Small intestine (tissue), 7 donors: ENCODE measurements around the gene TMEM11. TPM values are rescaled to one million over a fixed set of nuclear protein-coding genes. Genes with fewer than 3 reads are reported as not detected.

Source experiments
- DNase-seq, 2 donors: peaks; one replicate each; pipeline versions ENCODE4 v3.0.0 to v3.0.0-alpha.2; 2013
- FAIRE-seq: peaks from 2 replicates; lab custom pipeline; 2012; peaks lifted over from hg19 to GRCh38; lab: Jason Lieb, UNC
- H3K27ac ChIP-seq, 3 donors: one replicate each; pipeline ENCODE4 v1.5.1; 2013; ENCODE audit warnings: low read length in 2 of 3, mild to moderate bottlenecking in 2 of 3, control low read depth in 1 of 3, inconsistent platforms in 1 of 3, low read depth in 1 of 3, moderate library complexity in 1 of 3
- H3K27me3 ChIP-seq, 3 donors: one replicate each; pipeline ENCODE4 v1.6.1; 2013; ENCODE audit warnings: low read length in 3 of 3, inconsistent platforms in 1 of 3; ENCODE audit not compliant: control insufficient read depth in 3 of 3, insufficient read depth in 3 of 3
- H3K36me3 ChIP-seq, 3 donors: one replicate each; pipeline ENCODE4 v1.6.1; 2013; ENCODE audit warnings: low read length in 3 of 3, inconsistent platforms in 1 of 3, low read depth in 1 of 3, mild to moderate bottlenecking in 1 of 3, moderate library complexity in 1 of 3; ENCODE audit not compliant: control insufficient read depth in 3 of 3, insufficient read depth in 2 of 3
- H3K4me1 ChIP-seq, 3 donors: one replicate each; pipeline ENCODE4 v1.6.1; 2013; ENCODE audit warnings: low read length in 2 of 3, inconsistent platforms in 1 of 3, low read depth in 1 of 3, mild to moderate bottlenecking in 1 of 3, moderate library complexity in 1 of 3; ENCODE audit not compliant: control insufficient read depth in 3 of 3, insufficient read depth in 2 of 3
- H3K4me3 ChIP-seq, 3 donors: one replicate each; pipeline ENCODE4 v1.5.1; 2013; ENCODE audit warnings: low read length in 3 of 3, control low read depth in 1 of 3, inconsistent platforms in 1 of 3, low read depth in 1 of 3, mild to moderate bottlenecking in 1 of 3, moderate library complexity in 1 of 3
- H3K9me3 ChIP-seq, 2 donors: one replicate each; pipeline ENCODE4 v1.6.1; 2013; ENCODE audit warnings: low read depth in 1 of 2, low read length in 1 of 2; ENCODE audit not compliant: control insufficient read depth in 2 of 2, insufficient read depth in 1 of 2
- whole genome bisulfite sequencing, 3 donors: extraction: QIAGEN DNeasy Blood & Tissue Kit; methylation state at CpG; one replicate each; pipeline ENCODE4 v1.1.7; 2013; 5-methylcytosine and 5-hydroxymethylcytosine counted together
- polyA plus RNA-seq, 4 donors: library from polyadenylated mRNA; stranded (reverse) in 3 of 4; unstranded in 1 of 4; fragments of 200-250 nt in 3 of 4; fragments of 120-200 nt in 1 of 4; gene quantifications; one replicate each; pipeline versions ENCODE4 v1.2.1 to v1.2.3, GENCODE V29; 2013
- donor health status: healthy with polysubstance abuse.
- donor health status: control.
- donor health status: control.
- donor health status: Bipolar disorder and iron deficiency.
- donor health status: healthy.

TMEM11 gene
- polyA plus RNA-seq, 4 donors, result 21.5 to 38.7 (median 26.9) TPM

- no peaks in the 10 kb centered on the region for H3K9me3 ChIP-seq
- peaks cover 0 to 30% (median 0%) of the 10 kb centered on the region in 3 donors for H3K36me3 ChIP-seq
- peak overlapping the region in 1 of 3 donors; percentile 32 for H3K27ac ChIP-seq
- no peaks in the 10 kb centered on the region for H3K4me1 ChIP-seq
- FAIRE-seq, result no peak
- H3K4me3 ChIP-seq, result no peak overlapping the region
- DNase-seq, result no peak
- WGBS, 3 donors, result 82 to 94% (median 88%) methylated on average over 12 of the region's 12 CpGs
- H3K27me3 ChIP-seq, result no peaks in the 10 kb centered on the region
Observed at GRCh38 chr17:21171309-21171922, 42.5 kb downstream of the TMEM11 start.

- no peaks in the 10 kb centered on the region for H3K9me3 ChIP-seq
- no peaks in the 10 kb centered on the region for H3K27me3 ChIP-seq
- no peak overlapping the region for H3K4me3 ChIP-seq
- no peak overlapping the region for H3K27ac ChIP-seq
- H3K4me1 ChIP-seq, result no peaks in the 10 kb centered on the region
- WGBS, 3 donors, result 80 to 89% (median 82%) methylated on average over 7 of the region's 7 CpGs
- H3K36me3 ChIP-seq, result peaks cover 0 to 30% (median 0%) of the 10 kb centered on the region in 3 donors
- DNase-seq (no peak), FAIRE-seq (no peak)
Observed at GRCh38 chr17:21170809-21171208, 43.2 kb downstream of the TMEM11 start.

GRCh38 chr17:21169496-21169895 lies 44.5 kb downstream of the TMEM11 start:
- H3K27ac ChIP-seq, result no peak overlapping the region
- no peaks in the 10 kb centered on the region for H3K4me1 ChIP-seq
- 89 to 94% (median 92%) methylated on average over 7 of the region's 7 CpGs for WGBS, 3 donors
- peaks cover 0 to 24% (median 0%) of the 10 kb centered on the region in 3 donors for H3K36me3 ChIP-seq
- FAIRE-seq (no peak), DNase-seq (no peak)
- H3K4me3 ChIP-seq, result no peak overlapping the region
- H3K9me3 ChIP-seq, result no peaks in the 10 kb centered on the region
- no peaks in the 10 kb centered on the region for H3K27me3 ChIP-seq

- FAIRE-seq (no peak), DNase-seq (no peak)
- Histone ChIP-seq H3K4me3 (no peak overlapping the region), H3K27me3 (no peaks in the 10 kb centered on the region), H3K9me3 (no peaks in the 10 kb centered on the region), H3K27ac (no peak overlapping the region), H3K36me3 (peaks cover 0 to 22% (median 0%) of the 10 kb centered on the region in 3 donors), H3K4me1 (no peaks in the 10 kb centered on the region)
- 94 to 97% (median 96%) methylated on average over 12 of the region's 12 CpGs for WGBS, 3 donors
Observed at GRCh38 chr17:21168555-21168865, 45.5 kb downstream of the TMEM11 start.

GRCh38 chr17:21167303-21167702 lies 46.7 kb downstream of the TMEM11 start:
- Histone ChIP-seq H3K4me3 (no peak overlapping the region), H3K9me3 (no peaks in the 10 kb centered on the region), H3K4me1 (no peaks in the 10 kb centered on the region), H3K27me3 (no peaks in the 10 kb centered on the region), H3K36me3 (peaks cover 0 to 14% (median 0%) of the 10 kb centered on the region in 3 donors), H3K27ac (no peak overlapping the region)
- DNase-seq (no peak), FAIRE-seq (no peak)
- WGBS, 3 donors, result 84 to 90% (median 89%) methylated on average over 5 of the region's 5 CpGs

GRCh38 chr17:21166595-21167210 lies 47.3 kb downstream of the TMEM11 start:
- no peaks in the 10 kb centered on the region for H3K27me3 ChIP-seq
- no peak overlapping the region for H3K27ac ChIP-seq
- no peak overlapping the region for H3K4me3 ChIP-seq
- WGBS, 3 donors, result 69 to 90% (median 85%) methylated on average over 5 of the region's 5 CpGs
- FAIRE-seq (no peak), DNase-seq (no peak)
- no peaks in the 10 kb centered on the region for H3K9me3 ChIP-seq
- peaks cover 0 to 9% (median 0%) of the 10 kb centered on the region in 3 donors for H3K36me3 ChIP-seq
- H3K4me1 ChIP-seq, result no peaks in the 10 kb centered on the region

- H3K9me3 ChIP-seq, result no peaks in the 10 kb centered on the region
- DNase-seq (no peak), FAIRE-seq (no peak)
- H3K27ac ChIP-seq, result no peak overlapping the region
- peak overlapping the region in 1 of 3 donors; percentile 2 for H3K4me3 ChIP-seq
- peaks cover 0 to 5% (median 0%) of the 10 kb centered on the region in 3 donors for H3K36me3 ChIP-seq
- 86 to 95% (median 93%) methylated on average over 11 of the region's 11 CpGs for WGBS, 3 donors
- H3K4me1 ChIP-seq, result no peaks in the 10 kb centered on the region
- H3K27me3 ChIP-seq, result no peaks in the 10 kb centered on the region
Observed at GRCh38 chr17:21165922-21166594, 47.9 kb downstream of the TMEM11 start.

GRCh38 chr17:21164620-21165019 lies 49.3 kb downstream of the TMEM11 start:
- Histone ChIP-seq H3K36me3 (peaks cover 0 to 2% (median 0%) of the 10 kb centered on the region in 3 donors), H3K27me3 (no peaks in the 10 kb centered on the region), H3K4me3 (no peak overlapping the region), H3K27ac (no peak overlapping the region), H3K9me3 (no peaks in the 10 kb centered on the region), H3K4me1 (no peaks in the 10 kb centered on the region)
- WGBS, 3 donors, result 83 to 91% (median 86%) methylated on average over 5 of the region's 5 CpGs
- FAIRE-seq, result no peak
- no peak for DNase-seq
